Caco-2 (cell line): ENCODE measurements around the gene TSPAN5. TPM values are rescaled to one million over a fixed set of nuclear protein-coding genes. Genes with fewer than 3 reads are reported as not detected.

ENCODE experiments used
- BruUV-seq: library from RNA; stranded (reverse); fragments of 400-500 nt; replicated peaks from 2 replicates; lab custom pipeline; 2021; lab: Mats Ljungman, UMichigan
- CTCF ChIA-PET: fragments of 300-600 bp; sonication (Branson Sonifier 250); formaldehyde crosslinking; loops from one replicate; lab custom pipeline; 2022; ENCODE audit warnings: antibody characterized with exemption; lab: Charles Lee
- POLR2A ChIA-PET: fragments of 300-600 bp; sonication (Branson Sonifier 250); formaldehyde crosslinking; loops from one replicate; lab custom pipeline; 2022; ENCODE audit warnings: antibody characterized with exemption; lab: Charles Lee
- DNase-seq, 2 experiments: peaks; one replicate each; pipeline versions ENCODE4 v3.0.0 to v3.0.0-alpha.2; 2020 to 2022
- H3K27me3 ChIP-seq: replicated peaks from 2 replicates; pipeline ENCODE4 v1.6.0; 2011; ENCODE audit warnings: low read length; ENCODE audit not compliant: control insufficient read depth, insufficient read depth
- H3K36me3 ChIP-seq: 2 replicates; pipeline ENCODE4 v1.5.1; 2011; ENCODE audit warnings: low read length; ENCODE audit not compliant: control insufficient read depth, insufficient read depth
- H3K4me1 ChIP-seq: fragments of 250-450 bp; sonication (Bioruptor Pico); 2 replicates; pipeline ENCODE4 v1.5.1; 2020; ENCODE audit warnings: mild to moderate bottlenecking
- H3K4me3 ChIP-seq: 2 replicates; pipeline ENCODE4 v1.5.1; 2011; ENCODE audit warnings: low read depth, mild to moderate bottlenecking, control low read depth, low read length
- H3K9me3 ChIP-seq: fragments of 250-450 bp; sonication (Bioruptor Pico); 2 replicates; pipeline ENCODE4 v1.5.1; 2020; ENCODE audit warnings: mild to moderate bottlenecking, moderate library complexity
- H3K27ac Mint-ChIP-seq: one replicate; pipeline ENCODE4 v1.8.0; 2022; ENCODE audit warnings: mixed read lengths; ENCODE audit not compliant: unreplicated experiment
- H3K27me3 Mint-ChIP-seq: one replicate; pipeline ENCODE4 v1.8.0; 2022; ENCODE audit warnings: mixed read lengths; ENCODE audit not compliant: insufficient read depth, unreplicated experiment
- H3K36me3 Mint-ChIP-seq: one replicate; pipeline ENCODE4 v1.8.0; 2022; ENCODE audit warnings: mild to moderate bottlenecking, mixed read lengths; ENCODE audit not compliant: insufficient read depth, unreplicated experiment
- H3K4me1 Mint-ChIP-seq: one replicate; pipeline ENCODE4 v1.8.0; 2022; ENCODE audit warnings: low read depth, mixed read lengths; ENCODE audit not compliant: unreplicated experiment
- H3K4me3 Mint-ChIP-seq: one replicate; pipeline ENCODE4 v1.8.0; 2022; ENCODE audit warnings: mild to moderate bottlenecking, moderate library complexity, mixed read lengths; ENCODE audit not compliant: unreplicated experiment
- H3K9me3 Mint-ChIP-seq: one replicate; pipeline ENCODE4 v1.8.0; 2022; ENCODE audit warnings: mixed read lengths; ENCODE audit not compliant: unreplicated experiment
- CTCF ChIP-seq, 2 experiments: fragments of 200-600 bp in 1 of 2; IDR thresholded peaks; 1 replicate in 1 of 2; 2 replicates in 1 of 2; pipeline versions ENCODE4 v1.5.1 to v1.8.0; 2011 to 2022; ENCODE audit warnings: antibody characterized with exemption in 1 of 2, control low read depth in 1 of 2, inconsistent platforms in 1 of 2, low read depth in 1 of 2, low read length in 1 of 2, mild to moderate bottlenecking in 1 of 2, moderate library complexity in 1 of 2; ENCODE audit not compliant: insufficient read depth in 1 of 2, severe bottlenecking in 1 of 2, unreplicated experiment in 1 of 2
- intact Hi-C: fragments of 100-400 bp; cut with micrococcal nuclease; formaldehyde crosslinking; loops from one replicate; pipeline ENCODE4 v1.10.0; 2022; ENCODE audit not compliant: unreplicated experiment
- total RNA-seq: library from RNA; stranded (reverse); gene quantifications from 2 replicates; pipeline ENCODE4 v1.2.3, GENCODE V29; 2022

The TSPAN5 gene
- total RNA-seq, 1 experiment from 2014 or later = 24.1 TPM

- intact Hi-C loops = loop anchor here (5.0 to 10.0 kb wide), 6 partner anchors 189 to 406 kb away; partner anchors contain the start of gene TSPAN5
- ChIA-PET POLR2A (no interaction called here), CTCF (interaction anchor here (1.2 kb wide), 1 partner anchor 994 kb away, joined by 3 read pairs; no protein-coding TSS in a partner anchor)
- H3K36me3 Mint-ChIP-seq = peaks cover 25% of the 10 kb centered on the region
- no peak for DNase-seq
- Histone ChIP-seq H3K9me3 (no peaks in the 10 kb centered on the region), H3K36me3 (no peaks in the 10 kb centered on the region), H3K4me3 (no peak overlapping the region), H3K4me1 (no peaks in the 10 kb centered on the region; the same call in 1 of the 2 replicates), H3K27me3 (no peaks in the 10 kb centered on the region)
- no peaks in the 10 kb centered on the region for H3K27me3 Mint-ChIP-seq
- no peak for TF ChIP-seq CTCF (IDR thresholded peaks at IDR 0.05; ENCODE audit: insufficient read depth in 1 of 2, low read depth in 1 of 2, low read length in 1 of 2, severe bottlenecking in 1 of 2, unreplicated experiment in 1 of 2)
- no peaks in the 10 kb centered on the region for H3K4me1 Mint-ChIP-seq
- H3K27ac Mint-ChIP-seq = no peak overlapping the region
- H3K9me3 Mint-ChIP-seq = no peaks in the 10 kb centered on the region
- no TSS peak for BruUV-seq
- H3K4me3 Mint-ChIP-seq = no peak overlapping the region
Measured at GRCh38 chr4:98468709-98469108, 189.7 kb downstream of the TSPAN5 start.

- peak; percentile 42 to 67 for TF ChIP-seq CTCF (IDR thresholded peaks at IDR 0.05; ENCODE audit: insufficient read depth in 1 of 2, low read depth in 1 of 2, low read length in 1 of 2, severe bottlenecking in 1 of 2, unreplicated experiment in 1 of 2)
- no peaks in the 10 kb centered on the region for H3K27me3 ChIP-seq
- peaks cover 25% of the 10 kb centered on the region for H3K36me3 Mint-ChIP-seq
- intact Hi-C loops = loop anchor here (1.0 to 10.0 kb wide), 10 partner anchors 157 to 995 kb away; partner anchors contain the start of gene TSPAN5
- H3K4me1 ChIP-seq = no peaks in the 10 kb centered on the region; the same call in 1 of the 2 replicates
- H3K9me3 ChIP-seq = no peaks in the 10 kb centered on the region
- CTCF ChIA-PET = interaction anchor here (0.6 to 1.8 kb wide), 20 partner anchors 9 to 995 kb away, joined by 3 to 11 read pairs (median 3); partner anchors contain the start of genes EIF4E, METAP1 and TSPAN5
- H3K4me3 ChIP-seq = peak overlapping the region; percentile 42
- H3K27me3 Mint-ChIP-seq = no peaks in the 10 kb centered on the region
- peak; percentile 82 to 84 for DNase-seq
- no peaks in the 10 kb centered on the region for H3K4me1 Mint-ChIP-seq
- H3K9me3 Mint-ChIP-seq = no peaks in the 10 kb centered on the region
- H3K27ac Mint-ChIP-seq = peak overlapping the region; percentile 55
- peak overlapping the region; percentile 78 for H3K4me3 Mint-ChIP-seq
- POLR2A ChIA-PET = interaction anchor here (0.5 kb wide), 1 partner anchor 372 kb away, joined by 4 read pairs; no protein-coding TSS in a partner anchor
- BruUV-seq = no TSS peak
- no peaks in the 10 kb centered on the region for H3K36me3 ChIP-seq
Measured at GRCh38 chr4:98467627-98468072, 190.8 kb downstream of the TSPAN5 start.

DNA sequence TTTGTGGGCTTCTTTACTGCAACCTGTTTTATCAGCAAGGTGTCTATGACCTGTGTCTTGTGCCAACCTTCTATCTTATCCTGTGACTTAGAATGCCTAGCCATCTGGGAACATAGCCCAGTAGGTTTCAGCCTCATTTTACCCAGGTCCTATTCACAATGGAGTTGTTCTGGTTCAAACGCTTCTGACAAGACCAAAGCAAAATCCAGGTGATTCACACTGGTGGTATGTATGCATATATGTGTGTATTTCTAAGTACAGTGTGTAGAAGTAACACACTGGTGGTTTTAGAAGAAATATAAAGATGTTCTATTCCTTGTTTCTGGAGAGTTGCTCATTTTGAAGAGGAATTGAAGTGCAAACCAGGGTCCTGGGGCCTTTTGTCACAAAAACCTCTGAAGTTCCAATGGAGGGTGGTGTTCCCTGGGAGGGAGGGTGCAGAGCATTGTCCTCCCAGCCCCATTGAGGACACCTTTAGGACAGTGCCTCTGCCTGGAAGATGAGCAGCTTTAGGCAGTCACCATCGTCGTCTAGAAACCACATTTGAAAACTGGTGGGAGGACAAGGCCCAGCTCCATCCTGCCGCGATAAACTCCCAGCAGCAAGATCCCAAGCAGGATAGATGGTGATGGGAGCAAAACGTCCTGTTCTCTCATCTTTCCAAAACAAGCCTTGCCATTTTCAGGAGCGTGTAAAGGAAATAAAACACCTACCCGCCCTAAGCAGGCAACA, 191.4 kb downstream of the TSPAN5 start:
- ChIA-PET CTCF (interaction anchor here (0.6 to 1.8 kb wide), 14 partner anchors 10 to 528 kb away, joined by 3 to 11 read pairs (median 4); partner anchors contain the start of genes EIF4E, METAP1 and TSPAN5), POLR2A (interaction anchor here (0.5 kb wide), 1 partner anchor 372 kb away, joined by 4 read pairs; no protein-coding TSS in a partner anchor)
- DNase-seq = no peak
- peaks cover 21% of the 10 kb centered on the region for H3K36me3 Mint-ChIP-seq
- Histone ChIP-seq H3K9me3 (no peaks in the 10 kb centered on the region), H3K36me3 (no peaks in the 10 kb centered on the region), H3K4me1 (no peaks in the 10 kb centered on the region; the same call in 1 of the 2 replicates), H3K27me3 (no peaks in the 10 kb centered on the region), H3K4me3 (no peak overlapping the region)
- intact Hi-C loops = loop anchor here (1.0 to 10.0 kb wide), 10 partner anchors 158 to 996 kb away; partner anchors contain the start of gene TSPAN5
- no peaks in the 10 kb centered on the region for H3K27me3 Mint-ChIP-seq
- peak overlapping the region; percentile 78 for H3K4me3 Mint-ChIP-seq
- no peaks in the 10 kb centered on the region for H3K4me1 Mint-ChIP-seq
- H3K27ac Mint-ChIP-seq = peak overlapping the region; percentile 55
- H3K9me3 Mint-ChIP-seq = no peaks in the 10 kb centered on the region
- no TSS peak for BruUV-seq
- TF ChIP-seq CTCF (IDR thresholded peaks at IDR 0.05; ENCODE audit: insufficient read depth in 1 of 2, low read depth in 1 of 2, low read length in 1 of 2, severe bottlenecking in 1 of 2, unreplicated experiment in 1 of 2) = no peak
